Measurements from ENCODE around the gene UBALD1.

Gene UBALD1

GRCh38 chr16:4594433-4595410 is 20.0 kb downstream of the UBALD1 start:
- H3K36me3 ChIP-seq (ENCODE audit: control insufficient read depth, insufficient read depth, low read length) = no peaks in the 10 kb centered on the region
- H3K4me3 ChIP-seq (ENCODE audit: low read length) = no peak overlapping the region
- H3K4me1 ChIP-seq (ENCODE audit: control insufficient read depth, insufficient read depth, low read length) = no peaks in the 10 kb centered on the region
- no peaks in the 10 kb centered on the region for H3K27me3 ChIP-seq (ENCODE audit: control insufficient read depth, insufficient read depth, low read length)
- no peak overlapping the region for H3K27ac ChIP-seq (ENCODE audit: low read depth, low read length)
- H3K9ac ChIP-seq (ENCODE audit: low read length) = no peak overlapping the region

GRCh38 chr16:4593086-4593485 is 21.6 kb downstream of the UBALD1 start:
- H3K4me3 ChIP-seq (ENCODE audit: low read length) = no peak overlapping the region
- no peak overlapping the region for H3K27ac ChIP-seq (ENCODE audit: low read depth, low read length)
- no peaks in the 10 kb centered on the region for H3K27me3 ChIP-seq (ENCODE audit: control insufficient read depth, insufficient read depth, low read length)
- H3K9ac ChIP-seq (ENCODE audit: low read length) = no peak overlapping the region
- no peaks in the 10 kb centered on the region for H3K36me3 ChIP-seq (ENCODE audit: control insufficient read depth, insufficient read depth, low read length)
- no peaks in the 10 kb centered on the region for H3K4me1 ChIP-seq (ENCODE audit: control insufficient read depth, insufficient read depth, low read length)

GRCh38 chr16:4591706-4592470 is 22.8 kb downstream of the UBALD1 start:
- H3K27me3 ChIP-seq (ENCODE audit: control insufficient read depth, insufficient read depth, low read length) = no peaks in the 10 kb centered on the region
- H3K4me3 ChIP-seq (ENCODE audit: low read length) = no peak overlapping the region
- H3K36me3 ChIP-seq (ENCODE audit: control insufficient read depth, insufficient read depth, low read length) = no peaks in the 10 kb centered on the region
- H3K9ac ChIP-seq (ENCODE audit: low read length) = no peak overlapping the region
- H3K4me1 ChIP-seq (ENCODE audit: control insufficient read depth, insufficient read depth, low read length) = no peaks in the 10 kb centered on the region
- H3K27ac ChIP-seq (ENCODE audit: low read depth, low read length) = no peak overlapping the region

- no peak overlapping the region for H3K4me3 ChIP-seq (ENCODE audit: low read length)
- H3K27me3 ChIP-seq (ENCODE audit: control insufficient read depth, insufficient read depth, low read length) = peaks cover 4% of the 10 kb centered on the region
- H3K27ac ChIP-seq (ENCODE audit: low read depth, low read length) = no peak overlapping the region
- no peaks in the 10 kb centered on the region for H3K4me1 ChIP-seq (ENCODE audit: control insufficient read depth, insufficient read depth, low read length)
- H3K9ac ChIP-seq (ENCODE audit: low read length) = no peak overlapping the region
- no peaks in the 10 kb centered on the region for H3K36me3 ChIP-seq (ENCODE audit: control insufficient read depth, insufficient read depth, low read length)
Measured at GRCh38 chr16:4591191-4591590, 23.5 kb downstream of the UBALD1 start.

GRCh38 chr16:4588961-4589360 is 25.7 kb downstream of the UBALD1 start:
- H3K4me1 ChIP-seq (ENCODE audit: control insufficient read depth, insufficient read depth, low read length) = no peaks in the 10 kb centered on the region
- H3K36me3 ChIP-seq (ENCODE audit: control insufficient read depth, insufficient read depth, low read length) = no peaks in the 10 kb centered on the region
- H3K27me3 ChIP-seq (ENCODE audit: control insufficient read depth, insufficient read depth, low read length) = peaks cover 4% of the 10 kb centered on the region
- no peak overlapping the region for H3K27ac ChIP-seq (ENCODE audit: low read depth, low read length)
- no peak overlapping the region for H3K4me3 ChIP-seq (ENCODE audit: low read length)
- no peak overlapping the region for H3K9ac ChIP-seq (ENCODE audit: low read length)

GRCh38 chr16:4588386-4588785 is 26.3 kb downstream of the UBALD1 start:
- Histone ChIP-seq H3K4me3 (ENCODE audit: low read length) (no peak overlapping the region), H3K27me3 (ENCODE audit: control insufficient read depth, insufficient read depth, low read length) (peaks cover 4% of the 10 kb centered on the region), H3K27ac (ENCODE audit: low read depth, low read length) (no peak overlapping the region), H3K4me1 (ENCODE audit: control insufficient read depth, insufficient read depth, low read length) (no peaks in the 10 kb centered on the region), H3K36me3 (ENCODE audit: control insufficient read depth, insufficient read depth, low read length) (no peaks in the 10 kb centered on the region), H3K9ac (ENCODE audit: low read length) (no peak overlapping the region)

GRCh38 chr16:4586291-4586690 is 28.4 kb downstream of the UBALD1 start:
- H3K9ac ChIP-seq (ENCODE audit: low read length) = no peak overlapping the region
- peaks cover 4% of the 10 kb centered on the region for H3K27me3 ChIP-seq (ENCODE audit: control insufficient read depth, insufficient read depth, low read length)
- no peaks in the 10 kb centered on the region for H3K4me1 ChIP-seq (ENCODE audit: control insufficient read depth, insufficient read depth, low read length)
- H3K36me3 ChIP-seq (ENCODE audit: control insufficient read depth, insufficient read depth, low read length) = no peaks in the 10 kb centered on the region
- H3K4me3 ChIP-seq (ENCODE audit: low read length) = no peak overlapping the region
- no peak overlapping the region for H3K27ac ChIP-seq (ENCODE audit: low read depth, low read length)

- Histone ChIP-seq H3K4me3 (ENCODE audit: low read length) (no peak overlapping the region), H3K36me3 (ENCODE audit: control insufficient read depth, insufficient read depth, low read length) (no peaks in the 10 kb centered on the region), H3K4me1 (ENCODE audit: control insufficient read depth, insufficient read depth, low read length) (no peaks in the 10 kb centered on the region), H3K9ac (ENCODE audit: low read length) (no peak overlapping the region), H3K27ac (ENCODE audit: low read depth, low read length) (no peak overlapping the region), H3K27me3 (ENCODE audit: control insufficient read depth, insufficient read depth, low read length) (peaks cover 4% of the 10 kb centered on the region)
Measured at GRCh38 chr16:4583906-4584305, 30.8 kb downstream of the UBALD1 start.

- no peaks in the 10 kb centered on the region for H3K36me3 ChIP-seq (ENCODE audit: control insufficient read depth, insufficient read depth, low read length)
- no peaks in the 10 kb centered on the region for H3K4me1 ChIP-seq (ENCODE audit: control insufficient read depth, insufficient read depth, low read length)
- no peaks in the 10 kb centered on the region for H3K27me3 ChIP-seq (ENCODE audit: control insufficient read depth, insufficient read depth, low read length)
- H3K9ac ChIP-seq (ENCODE audit: low read length) = no peak overlapping the region
- no peak overlapping the region for H3K27ac ChIP-seq (ENCODE audit: low read depth, low read length)
- H3K4me3 ChIP-seq (ENCODE audit: low read length) = no peak overlapping the region
Measured at GRCh38 chr16:4580250-4580649, 34.4 kb downstream of the UBALD1 start.

GRCh38 chr16:4578961-4579530 is 35.6 kb downstream of the UBALD1 start:
- H3K4me1 ChIP-seq (ENCODE audit: control insufficient read depth, insufficient read depth, low read length) = no peaks in the 10 kb centered on the region
- H3K27me3 ChIP-seq (ENCODE audit: control insufficient read depth, insufficient read depth, low read length) = no peaks in the 10 kb centered on the region
- H3K4me3 ChIP-seq (ENCODE audit: low read length) = no peak overlapping the region
- no peak overlapping the region for H3K27ac ChIP-seq (ENCODE audit: low read depth, low read length)
- H3K36me3 ChIP-seq (ENCODE audit: control insufficient read depth, insufficient read depth, low read length) = no peaks in the 10 kb centered on the region
- H3K9ac ChIP-seq (ENCODE audit: low read length) = no peak overlapping the region

- no peak overlapping the region for H3K27ac ChIP-seq (ENCODE audit: low read depth, low read length)
- peaks cover 3% of the 10 kb centered on the region for H3K27me3 ChIP-seq (ENCODE audit: control insufficient read depth, insufficient read depth, low read length)
- no peak overlapping the region for H3K4me3 ChIP-seq (ENCODE audit: low read length)
Measured at GRCh38 chr16:4576008-4576407, 38.7 kb downstream of the UBALD1 start.

GRCh38 chr16:4574919-4575705 is 39.6 kb downstream of the UBALD1 start:
- H3K27ac ChIP-seq (ENCODE audit: low read depth, low read length) = no peak overlapping the region
- peaks cover 3% of the 10 kb centered on the region for H3K27me3 ChIP-seq (ENCODE audit: control insufficient read depth, insufficient read depth, low read length)
- no peaks in the 10 kb centered on the region for H3K36me3 ChIP-seq (ENCODE audit: control insufficient read depth, insufficient read depth, low read length)
- H3K9ac ChIP-seq (ENCODE audit: low read length) = no peak overlapping the region
- H3K4me3 ChIP-seq (ENCODE audit: low read length) = no peak overlapping the region
- H3K4me1 ChIP-seq (ENCODE audit: control insufficient read depth, insufficient read depth, low read length) = no peaks in the 10 kb centered on the region

More at GRCh38 chr16:4576008-4576407, 38.7 kb downstream of the UBALD1 start:
- Histone ChIP-seq H3K36me3 (ENCODE audit: control insufficient read depth, insufficient read depth, low read length) (no peaks in the 10 kb centered on the region), H3K4me1 (ENCODE audit: control insufficient read depth, insufficient read depth, low read length) (no peaks in the 10 kb centered on the region), H3K9ac (ENCODE audit: low read length) (no peak overlapping the region)

All from rectal smooth muscle tissue (tissue), 1 donor.